Progenitor cell of endocrine pancreas (in vitro differentiated cells): ENCODE measurements around the gene CASKIN1. TPM values are rescaled to one million over a fixed set of nuclear protein-coding genes. Genes with fewer than 3 reads are reported as not detected.
A peak's percentile ranks its signal among the peaks of the same experiment; 100 is the strongest.
"Not testable (repeated sequence)": the region's sequence is repeated elsewhere in the genome, so short reads cannot be mapped to it uniquely, and the experiment has no call there.

Experiments
- DNase-seq: peaks from one replicate; pipeline ENCODE4 v3.0.0; 2021; ENCODE audit warnings: low spot score; ENCODE audit not compliant: unreplicated experiment
- H3K27ac Mint-ChIP-seq: 2 replicates; pipeline ENCODE4 v1.8.0; 2021; ENCODE audit warnings: mild to moderate bottlenecking, moderate library complexity, mixed read lengths
- H3K27me3 Mint-ChIP-seq: 2 replicates; pipeline ENCODE4 v1.8.0; 2021; ENCODE audit warnings: mixed read lengths
- H3K36me3 Mint-ChIP-seq: 2 replicates; pipeline ENCODE4 v1.8.0; 2022; ENCODE audit warnings: mixed read lengths; ENCODE audit not compliant: insufficient read depth
- H3K4me1 Mint-ChIP-seq: 2 replicates; pipeline ENCODE4 v1.8.0; 2021; ENCODE audit warnings: low read depth, mixed read lengths
- H3K4me3 Mint-ChIP-seq: 2 replicates; pipeline ENCODE4 v1.8.0; 2021; ENCODE audit warnings: low read depth, mild to moderate bottlenecking, moderate library complexity, mixed read lengths
- H3K9me3 Mint-ChIP-seq: 2 replicates; pipeline ENCODE4 v1.8.0; 2021; ENCODE audit warnings: low read depth, mixed read lengths
- CTCF ChIP-seq: fragments of 200-600 bp; sonication (generic); IDR thresholded peaks from one replicate; pipeline ENCODE4 v1.5.0; 2021; ENCODE audit warnings: antibody characterized with exemption, mild to moderate bottlenecking; ENCODE audit not compliant: unreplicated experiment
- total RNA-seq: library from RNA; stranded (reverse); gene quantifications from 2 replicates; pipeline ENCODE4 v1.2.1, GENCODE V29; 2021

The CASKIN1 gene
- total RNA-seq, 1 donor from 2014 or later: 13.1 TPM

- Mint-ChIP-seq H3K4me3 (peak overlapping the region; percentile 80), H3K9me3 (no peaks in the 10 kb centered on the region), H3K27ac (peak overlapping the region; percentile 0), H3K4me1 (peaks cover 8% of the 10 kb centered on the region), H3K36me3 (peaks cover 4% of the 10 kb centered on the region), H3K27me3 (peaks cover 11% of the 10 kb centered on the region)
- DNase-seq: no peak
- no peak for TF ChIP-seq CTCF
Measured at GRCh38 chr16:2204416-2205103, 8.2 kb upstream of the CASKIN1 start.

GRCh38 chr16:2203119-2203688, 6.8 kb upstream of the CASKIN1 start:
- peak overlapping the region; percentile 80 for H3K4me3 Mint-ChIP-seq
- H3K36me3 Mint-ChIP-seq, DNase-seq, H3K4me1 Mint-ChIP-seq, H3K9me3 Mint-ChIP-seq: not testable (repeated sequence)
- peaks cover 20% of the 10 kb centered on the region for H3K27me3 Mint-ChIP-seq
- peak overlapping the region; percentile 51 for H3K27ac Mint-ChIP-seq

GRCh38 chr16:2200313-2200712, 3.9 kb upstream of the CASKIN1 start:
- DNase-seq: no peak
- peaks cover 4% of the 10 kb centered on the region for H3K4me1 Mint-ChIP-seq
- no peak for TF ChIP-seq CTCF
- no peak overlapping the region for H3K4me3 Mint-ChIP-seq
- no peak overlapping the region for H3K27ac Mint-ChIP-seq
- H3K36me3 Mint-ChIP-seq: no peaks in the 10 kb centered on the region
- H3K27me3 Mint-ChIP-seq: peaks cover 31% of the 10 kb centered on the region
- no peaks in the 10 kb centered on the region for H3K9me3 Mint-ChIP-seq

- H3K27me3 Mint-ChIP-seq: peaks cover 35% of the 10 kb centered on the region
- no peak for DNase-seq
- peaks cover 7% of the 10 kb centered on the region for H3K4me1 Mint-ChIP-seq
- no peaks in the 10 kb centered on the region for H3K9me3 Mint-ChIP-seq
- H3K4me3 Mint-ChIP-seq: peak overlapping the region; percentile 34
- no peak for TF ChIP-seq CTCF
- H3K36me3 Mint-ChIP-seq: no peaks in the 10 kb centered on the region
- no peak overlapping the region for H3K27ac Mint-ChIP-seq
Measured at GRCh38 chr16:2199621-2200139, 3.3 kb upstream of the CASKIN1 start.

- Mint-ChIP-seq H3K9me3 (no peaks in the 10 kb centered on the region), H3K27me3 (peaks cover 35% of the 10 kb centered on the region), H3K4me3 (no peak overlapping the region), H3K27ac (no peak overlapping the region), H3K36me3 (no peaks in the 10 kb centered on the region), H3K4me1 (peaks cover 3% of the 10 kb centered on the region)
- no peak for DNase-seq
- no peak for TF ChIP-seq CTCF
Measured at GRCh38 chr16:2199095-2199494, 2.7 kb upstream of the CASKIN1 start.

GRCh38 chr16:2198283-2198682, 1.9 kb upstream of the CASKIN1 start:
- Mint-ChIP-seq H3K9me3 (no peaks in the 10 kb centered on the region), H3K27ac (no peak overlapping the region), H3K4me1 (peaks cover 3% of the 10 kb centered on the region), H3K4me3 (peak overlapping the region; percentile 63), H3K36me3 (no peaks in the 10 kb centered on the region), H3K27me3 (peaks cover 35% of the 10 kb centered on the region)
- no peak for DNase-seq
- no peak for TF ChIP-seq CTCF
